ENCODE results near the gene EIF3J. TPM values are rescaled to one million over a fixed set of nuclear protein-coding genes. Genes with fewer than 3 reads are reported as not detected.

Gene EIF3J
- total and polyA plus RNA-seq, 10 of the 15 experiments (the other 5 are each of a cell fraction or from before 2014, with no cell fraction given), result 34.7 to 126 (median 64.1) TPM

- Histone ChIP-seq H3K9ac (ENCODE audit: control insufficient read depth, insufficient read depth, low read length) (no peak overlapping the region), H3K4me2 (ENCODE audit: control insufficient read depth, insufficient read depth) (no peak overlapping the region), H4K20me1 (ENCODE audit: control insufficient read depth, insufficient read depth) (no peaks in the 10 kb centered on the region; the same call in 1 of the 2 replicates), H3K79me2 (ENCODE audit: control insufficient read depth, insufficient read depth, low read length) (no peaks in the 10 kb centered on the region), H3K27ac (ENCODE audit: control insufficient read depth, insufficient read depth) (no peak overlapping the region), H3K4me1 (ENCODE audit: control insufficient read depth, insufficient read depth, low read length) (no peaks in the 10 kb centered on the region), H3K9me3 (replicated peaks; ENCODE audit: control insufficient read depth, insufficient read depth, low read length) (peaks cover 9% of the 10 kb centered on the region; the same call in 2 of the 3 replicates), H3K36me3 (ENCODE audit: control insufficient read depth in 2 of 2, insufficient read depth in 2 of 2, low read length in 1 of 2) (peaks cover 21 to 41% of the 10 kb centered on the region in 2 experiments), H3K4me3 (no peak overlapping the region), H3K27me3 (replicated peaks in 1 of 2; ENCODE audit: control insufficient read depth in 2 of 2, insufficient read depth in 2 of 2, low read length in 1 of 2) (no peaks in the 10 kb centered on the region), H2AFZ (ENCODE audit: control insufficient read depth, low read depth, low read length) (no peak overlapping the region)
- ChIA-PET POLR2A (no interaction called here), RAD21 (ENCODE audit: unreplicated experiment) (interaction anchor here (0.9 to 1.5 kb wide), 2 partner anchors 8 to 167 kb away, joined by 4 to 5 read pairs; partner anchors contain the start of gene TRIM69), CTCF (no interaction called here), SMC1A (ENCODE audit: uncharacterized antibody, unreplicated experiment) (interaction anchor here (1.7 kb wide), 1 partner anchor 9 kb away, joined by 4 read pairs; no protein-coding TSS in a partner anchor)
- DNase-seq (ENCODE audit: low read depth, low spot score) (no peak), ATAC-seq (no peak), FAIRE-seq (no peak)
- in situ Hi-C loops (cut with MboI) (no loop called here), intact Hi-C loops (cut with micrococcal nuclease; ENCODE audit: unreplicated experiment) (no loop called here)
- BruUV-seq (replicated peaks), result no TSS peak
- TF ChIP-seq BCLAF1 (IDR thresholded peaks at IDR 0.05) (no peak), SUPT20H (IDR thresholded peaks at IDR 0.05; ENCODE audit: borderline replicate concordance, control insufficient read depth, low read depth, low read length) (no peak), IKZF2 (IDR thresholded peaks at IDR 0.05) (no peak), CHD4 (IDR thresholded peaks at IDR 0.05) (no peak), SPI1 (IDR thresholded peaks at IDR 0.05; ENCODE audit: borderline replicate concordance, insufficient read depth, low read depth, low read length) (no peak)
- 87% methylated on average over 4 of the region's 4 CpGs for WGBS (ENCODE audit: insufficient coverage, insufficient replicate concordance, low lambda C conversion rate, missing lambda C conversion rate)
Measured at GRCh38 chr15:44569316-44569715, 32.4 kb downstream of the EIF3J start.

Data from GM12878 (cell line).